Measurements from ENCODE around the gene KCNK15.

Gene KCNK15

DNA sequence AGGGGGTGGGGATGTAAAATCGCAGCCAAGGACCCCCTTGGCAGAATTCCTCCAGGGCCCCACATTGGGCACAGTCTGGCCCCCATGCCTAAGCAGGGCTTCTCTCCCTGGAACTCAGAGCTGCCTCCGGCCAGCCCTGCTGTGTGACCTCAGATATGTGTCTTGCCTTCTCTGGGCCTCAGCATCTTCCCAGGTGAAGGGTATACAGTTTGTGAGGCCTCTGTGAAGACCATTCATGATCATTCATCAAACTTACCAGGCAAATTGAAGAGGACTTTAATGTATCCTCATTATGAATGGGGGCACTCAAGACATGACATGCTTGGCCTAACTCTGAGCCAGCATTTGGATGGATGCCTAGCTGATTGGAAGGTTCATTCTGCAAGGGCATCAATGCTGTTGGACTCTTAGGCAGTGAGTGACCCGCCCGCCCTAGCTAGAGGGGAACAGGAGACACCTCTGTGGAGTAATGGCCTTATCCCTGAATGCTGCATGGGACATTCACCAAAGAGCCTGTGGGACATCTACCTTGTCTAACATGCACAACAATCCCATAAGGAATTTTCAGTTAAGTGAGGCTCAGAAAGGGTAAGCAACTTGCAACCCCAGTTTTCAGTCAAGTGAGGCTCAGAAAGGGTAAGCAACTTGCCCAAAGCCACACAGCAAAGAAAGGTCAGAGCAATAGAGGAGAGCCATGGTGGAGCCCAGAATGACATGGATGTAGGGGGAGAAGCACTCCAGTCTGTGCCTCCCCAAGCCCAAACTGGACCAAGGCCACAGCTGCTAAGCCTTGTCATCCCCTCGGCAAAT, 30.0 kb upstream of the KCNK15 start:
- TF ChIP-seq EZH2 (optimal IDR thresholded peaks at IDR 0.05; ENCODE audit: low read depth, low read length): no peak
- TF ChIP-seq, protein P1, sequence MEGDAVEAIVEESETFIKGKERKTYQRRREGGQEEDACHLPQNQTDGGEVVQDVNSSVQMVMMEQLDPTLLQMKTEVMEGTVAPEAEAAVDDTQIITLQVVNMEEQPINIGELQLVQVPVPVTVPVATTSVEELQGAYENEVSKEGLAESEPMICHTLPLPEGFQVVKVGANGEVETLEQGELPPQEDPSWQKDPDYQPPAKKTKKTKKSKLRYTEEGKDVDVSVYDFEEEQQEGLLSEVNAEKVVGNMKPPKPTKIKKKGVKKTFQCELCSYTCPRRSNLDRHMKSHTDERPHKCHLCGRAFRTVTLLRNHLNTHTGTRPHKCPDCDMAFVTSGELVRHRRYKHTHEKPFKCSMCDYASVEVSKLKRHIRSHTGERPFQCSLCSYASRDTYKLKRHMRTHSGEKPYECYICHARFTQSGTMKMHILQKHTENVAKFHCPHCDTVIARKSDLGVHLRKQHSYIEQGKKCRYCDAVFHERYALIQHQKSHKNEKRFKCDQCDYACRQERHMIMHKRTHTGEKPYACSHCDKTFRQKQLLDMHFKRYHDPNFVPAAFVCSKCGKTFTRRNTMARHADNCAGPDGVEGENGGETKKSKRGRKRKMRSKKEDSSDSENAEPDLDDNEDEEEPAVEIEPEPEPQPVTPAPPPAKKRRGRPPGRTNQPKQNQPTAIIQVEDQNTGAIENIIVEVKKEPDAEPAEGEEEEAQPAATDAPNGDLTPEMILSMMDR (IDR thresholded peaks at IDR 0.05; ENCODE audit: low read length): no peak
- no peak for TF ChIP-seq EZH2phosphoT487 (IDR thresholded peaks at IDR 0.05; ENCODE audit: low read length)
- no peak overlapping the region for H3K4me2 ChIP-seq (ENCODE audit: low read depth, low read length)
- H3K27ac ChIP-seq (ENCODE audit: low read length): no peak overlapping the region
- peaks cover 92% of the 10 kb centered on the region for H3K27me3 ChIP-seq (replicated peaks; ENCODE audit: insufficient read depth, low read length)
- H3K4me3 ChIP-seq (ENCODE audit: low read length): no peak overlapping the region
- no peak overlapping the region for H2AFZ ChIP-seq (ENCODE audit: low read length)
- no peaks in the 10 kb centered on the region for H3F3A ChIP-seq (ENCODE audit: insufficient read depth, low read length)
- H3K36me3 ChIP-seq (replicated peaks; ENCODE audit: insufficient read depth, low read length): no peaks in the 10 kb centered on the region
- DNase-seq: no peak
- H3K79me2 ChIP-seq (ENCODE audit: low read length): no peaks in the 10 kb centered on the region
- H3K4me1 ChIP-seq (ENCODE audit: low read length): no peaks in the 10 kb centered on the region
- H3K9ac ChIP-seq (ENCODE audit: low read length): no peak overlapping the region
- no peaks in the 10 kb centered on the region for H4K20me1 ChIP-seq (ENCODE audit: insufficient read depth, low read length)
- H3K9me3 ChIP-seq (replicated peaks; ENCODE audit: insufficient read depth, low read length): no peaks in the 10 kb centered on the region
- H3K9me2 ChIP-seq (replicated peaks; ENCODE audit: insufficient read depth, low read length): no peaks in the 10 kb centered on the region

DNA sequence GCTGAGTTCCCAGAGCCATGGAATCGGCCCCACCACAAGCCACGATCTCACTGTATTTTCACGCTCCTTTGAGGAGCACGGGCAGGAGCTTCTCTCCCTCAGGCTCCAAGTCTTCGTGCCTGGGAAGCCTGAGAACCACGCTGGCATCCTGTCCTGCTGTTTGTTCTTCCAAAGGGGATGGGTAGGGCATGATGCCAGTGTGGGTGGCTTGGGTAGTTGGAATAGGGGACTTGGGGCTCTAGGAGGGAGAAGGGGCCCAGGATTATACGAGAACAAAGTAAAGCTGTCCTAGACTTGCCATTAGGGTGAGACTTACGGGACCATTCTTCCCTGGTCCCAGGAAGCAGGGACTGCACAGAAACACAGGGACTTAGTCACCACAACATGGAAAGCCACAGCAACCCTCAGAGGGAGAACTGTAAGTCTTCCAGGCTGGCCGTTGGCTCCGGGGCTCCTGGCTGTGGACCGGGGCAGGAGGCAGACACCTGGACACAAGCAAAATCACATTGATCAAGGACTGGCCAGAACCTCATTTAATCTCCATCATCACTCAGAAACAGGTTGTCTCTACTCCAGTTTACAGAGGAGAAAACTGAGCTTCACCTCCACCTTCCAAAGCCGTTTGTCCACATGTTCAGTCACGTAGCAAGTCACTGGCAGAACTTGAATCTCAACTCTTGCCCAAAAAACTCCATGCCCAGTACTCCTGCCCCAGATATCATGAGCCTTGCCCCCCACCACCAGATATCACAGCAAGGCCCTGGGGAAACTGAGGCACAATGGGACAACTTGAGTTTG, 29.2 kb upstream of the KCNK15 start:
- Histone ChIP-seq H3K4me2 (ENCODE audit: low read depth, low read length) (no peak overlapping the region), H3K79me2 (ENCODE audit: low read length) (no peaks in the 10 kb centered on the region), H4K20me1 (ENCODE audit: insufficient read depth, low read length) (no peaks in the 10 kb centered on the region), H3K36me3 (replicated peaks; ENCODE audit: insufficient read depth, low read length) (no peaks in the 10 kb centered on the region), H3K27me3 (replicated peaks; ENCODE audit: insufficient read depth, low read length) (peaks cover 89% of the 10 kb centered on the region), H3K4me1 (ENCODE audit: low read length) (no peaks in the 10 kb centered on the region), H3K9me2 (replicated peaks; ENCODE audit: insufficient read depth, low read length) (no peaks in the 10 kb centered on the region), H3K9me3 (replicated peaks; ENCODE audit: insufficient read depth, low read length) (no peaks in the 10 kb centered on the region), H3K9ac (ENCODE audit: low read length) (no peak overlapping the region), H3K4me3 (ENCODE audit: low read length) (no peak overlapping the region), H3K27ac (ENCODE audit: low read length) (no peak overlapping the region), H3F3A (ENCODE audit: insufficient read depth, low read length) (no peaks in the 10 kb centered on the region), H2AFZ (ENCODE audit: low read length) (no peak overlapping the region)
- TF ChIP-seq, protein P1 (IDR thresholded peaks at IDR 0.05; ENCODE audit: low read length): no peak
- no peak for TF ChIP-seq EZH2 (optimal IDR thresholded peaks at IDR 0.05; ENCODE audit: low read depth, low read length)
- TF ChIP-seq EZH2phosphoT487 (IDR thresholded peaks at IDR 0.05; ENCODE audit: low read length): no peak
- DNase-seq: no peak

DNA sequence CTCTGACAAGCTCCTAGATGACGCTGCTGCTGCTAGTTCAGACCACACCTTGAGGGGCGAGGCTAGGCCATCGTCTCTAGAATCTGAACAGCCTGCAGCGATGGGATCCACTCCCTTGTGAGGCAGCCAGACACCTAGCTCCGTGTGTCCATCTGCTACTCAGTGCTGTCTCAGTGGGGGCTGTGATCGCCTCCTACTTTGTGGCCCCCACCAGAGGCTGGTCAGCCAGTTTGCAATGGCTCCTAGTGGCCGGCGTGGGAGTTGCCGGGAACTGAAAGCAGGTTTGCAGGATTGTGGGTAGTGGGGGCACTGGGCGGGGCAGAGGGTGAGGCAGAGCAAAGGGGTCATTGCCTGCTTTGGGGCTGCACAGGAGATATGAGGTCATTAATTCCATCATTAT, 27.7 kb upstream of the KCNK15 start:
- H4K20me1 ChIP-seq (ENCODE audit: insufficient read depth, low read length): no peaks in the 10 kb centered on the region
- H3K4me3 ChIP-seq (ENCODE audit: low read length): no peak overlapping the region
- TF ChIP-seq EZH2phosphoT487 (IDR thresholded peaks at IDR 0.05; ENCODE audit: low read length): no peak
- TF ChIP-seq EZH2 (optimal IDR thresholded peaks at IDR 0.05; ENCODE audit: low read depth, low read length): no peak
- TF ChIP-seq, protein P1 (IDR thresholded peaks at IDR 0.05; ENCODE audit: low read length): peak; percentile 27

More for the DNA sequence above, 27.7 kb upstream of the KCNK15 start:
- no peak overlapping the region for H3K4me2 ChIP-seq (ENCODE audit: low read depth, low read length)
- no peak overlapping the region for H3K27ac ChIP-seq (ENCODE audit: low read length)
- DNase-seq: no peak
- H3K4me1 ChIP-seq (ENCODE audit: low read length): no peaks in the 10 kb centered on the region
- no peaks in the 10 kb centered on the region for H3F3A ChIP-seq (ENCODE audit: insufficient read depth, low read length)
- no peak overlapping the region for H3K9ac ChIP-seq (ENCODE audit: low read length)
- no peak overlapping the region for H2AFZ ChIP-seq (ENCODE audit: low read length)
- H3K27me3 ChIP-seq (replicated peaks; ENCODE audit: insufficient read depth, low read length): peaks cover 85% of the 10 kb centered on the region
- no peaks in the 10 kb centered on the region for H3K79me2 ChIP-seq (ENCODE audit: low read length)
- no peaks in the 10 kb centered on the region for H3K9me3 ChIP-seq (replicated peaks; ENCODE audit: insufficient read depth, low read length)
- no peaks in the 10 kb centered on the region for H3K36me3 ChIP-seq (replicated peaks; ENCODE audit: insufficient read depth, low read length)
- no peaks in the 10 kb centered on the region for H3K9me2 ChIP-seq (replicated peaks; ENCODE audit: insufficient read depth, low read length)

All from MM.1S (cell line).